ENCODE measurements around the gene MLLT10.

MLLT10 gene

DNA sequence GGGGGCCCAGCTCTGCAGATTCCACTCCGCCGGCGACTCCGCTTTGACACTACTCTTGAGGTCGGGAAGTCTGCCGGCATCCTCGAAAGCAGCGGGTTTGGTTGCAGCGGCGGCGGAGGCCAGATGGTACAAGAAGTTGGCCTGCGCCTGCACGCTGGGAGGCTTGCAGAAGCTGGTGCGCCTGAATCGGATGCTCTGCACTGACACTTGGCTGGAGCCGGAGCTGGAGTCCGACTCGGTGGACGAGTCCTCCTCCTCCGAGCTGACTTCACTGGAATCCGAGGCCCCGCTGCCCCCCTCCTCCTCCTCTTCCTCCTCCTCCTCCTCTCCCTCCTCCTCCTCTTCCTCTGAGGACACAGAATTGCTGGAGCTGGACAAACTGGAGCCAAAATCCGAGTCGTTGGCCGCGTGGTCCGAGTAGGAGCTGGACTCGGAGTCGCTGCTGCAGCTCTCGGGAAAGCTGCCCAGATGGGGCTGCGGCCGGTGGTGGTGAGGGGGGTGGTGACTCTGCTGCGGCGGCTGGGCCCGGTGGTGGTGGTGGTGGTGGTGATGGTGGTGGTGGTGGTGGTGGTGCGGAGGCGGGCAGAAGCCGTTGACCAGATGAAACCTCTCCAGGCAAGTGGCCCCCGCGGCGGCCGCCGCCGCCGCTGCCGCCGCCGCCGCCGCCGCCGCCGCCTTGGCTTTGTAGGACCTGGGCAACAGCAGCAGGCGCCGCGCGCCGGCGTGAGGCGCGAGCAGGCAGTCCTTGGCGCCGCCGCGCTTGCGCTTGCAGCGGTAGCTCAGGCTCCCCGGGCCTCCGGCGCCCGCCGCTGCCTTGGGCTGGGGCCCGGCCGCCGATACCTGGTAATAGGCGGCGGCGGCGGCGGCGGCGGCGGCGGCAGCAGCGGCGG, 17.5 kb upstream of the MLLT10 start:
- DNase-seq (ENCODE audit: low read depth, low spot score): no peak

DNA sequence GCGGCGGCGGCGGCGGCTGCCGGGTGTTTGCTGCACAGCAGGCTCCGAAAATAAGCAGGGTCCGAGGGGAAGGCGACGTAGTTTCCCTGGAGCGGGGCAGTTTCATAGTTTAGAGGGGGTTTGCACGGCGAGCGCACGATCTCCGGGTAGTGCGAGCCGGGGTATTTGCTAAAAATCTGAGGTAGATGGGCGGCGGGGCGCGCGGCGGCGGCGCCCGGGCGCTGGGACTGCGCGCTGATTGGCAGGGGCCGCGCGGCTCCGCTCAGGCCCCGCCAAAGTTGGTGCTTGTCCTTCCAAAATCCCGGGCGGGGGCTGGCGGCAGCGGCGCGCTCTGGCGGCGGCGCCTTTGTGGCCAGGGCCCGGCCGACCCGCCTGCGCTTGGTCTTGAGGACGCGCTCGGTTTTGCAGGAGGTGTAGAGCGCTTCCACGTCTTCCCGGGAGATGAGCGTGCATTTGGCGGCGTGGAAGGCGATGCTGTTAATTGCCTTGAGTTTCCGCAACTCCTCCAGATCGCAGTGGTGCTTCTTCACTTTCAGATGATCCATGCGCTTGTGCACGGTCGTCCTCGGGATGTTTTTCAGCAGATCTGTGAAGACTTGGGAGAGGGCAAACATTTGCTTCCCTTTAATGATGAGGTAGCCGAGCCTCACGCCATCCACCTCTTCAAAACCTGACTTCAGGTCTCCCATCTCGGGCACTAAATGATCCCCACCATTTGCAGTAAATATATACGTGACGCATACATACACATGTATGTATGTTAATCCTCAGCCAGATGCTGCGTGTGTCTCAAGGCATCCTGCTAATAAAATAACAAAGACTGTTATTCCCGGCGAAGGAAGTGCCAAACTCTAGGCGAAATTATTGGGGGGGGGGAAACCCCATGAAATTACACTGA, 16.6 kb upstream of the MLLT10 start:
- no peak for DNase-seq (ENCODE audit: low read depth, low spot score)

DNA sequence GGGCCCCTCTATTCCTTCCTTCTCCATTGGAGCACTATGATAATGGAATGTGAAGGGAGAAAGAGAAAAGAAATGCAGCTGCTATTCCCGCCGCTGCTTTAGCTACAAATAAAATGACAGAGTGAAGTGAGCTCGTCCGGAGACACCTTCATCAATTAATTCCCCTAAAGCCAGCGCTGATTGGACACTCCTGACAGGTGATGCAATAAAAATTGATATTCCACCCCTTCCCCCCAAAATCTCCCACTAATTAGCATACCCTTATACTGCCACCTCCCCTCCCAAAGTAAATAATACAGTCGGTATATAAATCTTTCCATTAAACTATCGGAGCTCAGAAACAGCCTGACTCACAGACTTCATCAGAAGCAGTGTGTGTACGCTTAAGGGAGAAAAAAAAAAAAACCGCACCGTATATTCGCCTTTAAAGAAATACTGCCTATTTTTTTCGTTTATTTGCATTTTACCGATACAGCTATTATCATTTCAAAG, 15.8 kb upstream of the MLLT10 start:
- no peak for DNase-seq (ENCODE audit: low read depth, low spot score)

DNA sequence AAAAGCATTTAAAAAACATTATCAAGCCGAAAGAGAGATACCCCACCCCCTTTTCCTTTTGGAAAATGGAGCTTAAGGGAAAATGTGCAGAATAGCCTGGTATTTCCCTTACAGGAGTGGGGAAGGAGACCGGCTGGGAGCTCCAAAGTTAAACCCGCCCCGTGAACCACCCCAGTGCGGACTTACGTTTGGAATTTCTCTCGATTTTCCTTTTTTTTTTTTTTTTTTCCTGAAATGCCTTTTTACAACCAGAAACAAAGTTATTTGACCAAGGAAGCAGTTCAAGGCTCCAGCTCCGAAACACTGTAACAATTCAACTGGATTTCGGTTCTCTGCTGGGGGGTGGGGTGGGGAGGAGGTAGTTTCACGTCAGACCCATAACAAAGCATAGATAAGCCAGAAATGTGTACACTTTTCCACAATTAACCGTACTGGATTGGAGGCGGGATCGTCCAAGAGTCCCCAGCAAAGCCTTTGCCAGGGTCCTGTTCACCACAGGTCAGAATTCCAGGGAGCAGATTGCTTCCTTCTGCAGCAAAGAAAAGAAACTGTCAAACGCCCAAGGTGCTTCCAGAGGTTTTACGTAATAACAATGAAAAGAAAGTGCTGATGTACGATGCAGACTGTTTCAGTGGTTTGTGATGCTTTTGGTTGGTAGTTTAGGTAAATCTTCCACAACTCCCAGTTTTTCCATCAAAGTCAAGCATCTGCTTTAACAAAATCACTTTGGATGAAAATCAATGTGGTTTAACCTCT, 15.2 kb upstream of the MLLT10 start:
- no peak for DNase-seq (ENCODE audit: low read depth, low spot score)

DNA sequence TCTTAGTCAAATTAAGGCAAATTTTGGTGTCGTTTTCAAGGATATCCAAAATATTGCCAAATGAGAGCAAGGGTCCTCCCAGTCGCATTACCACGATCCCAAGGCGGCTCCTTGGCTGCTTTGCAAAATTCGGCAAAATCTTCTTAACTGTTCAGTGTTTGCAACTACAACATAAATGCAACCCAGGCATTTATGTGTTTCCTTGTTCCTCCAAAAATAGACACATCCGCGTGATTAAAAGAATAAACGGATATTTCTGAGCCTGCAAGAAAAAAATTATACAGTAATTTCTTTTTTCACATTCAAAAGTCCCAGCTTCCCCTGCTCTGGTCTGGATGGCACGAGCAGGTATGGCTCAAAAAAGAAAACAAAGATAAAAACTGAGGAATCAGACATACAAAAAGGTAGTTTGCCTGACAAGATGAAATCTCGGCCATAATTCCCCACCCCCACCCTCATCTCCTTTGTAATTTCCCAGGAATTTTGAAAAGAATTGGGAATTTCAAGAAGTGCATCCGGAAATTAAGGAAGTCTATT, 14.6 kb upstream of the MLLT10 start:
- DNase-seq (ENCODE audit: low read depth, low spot score): no peak

DNA sequence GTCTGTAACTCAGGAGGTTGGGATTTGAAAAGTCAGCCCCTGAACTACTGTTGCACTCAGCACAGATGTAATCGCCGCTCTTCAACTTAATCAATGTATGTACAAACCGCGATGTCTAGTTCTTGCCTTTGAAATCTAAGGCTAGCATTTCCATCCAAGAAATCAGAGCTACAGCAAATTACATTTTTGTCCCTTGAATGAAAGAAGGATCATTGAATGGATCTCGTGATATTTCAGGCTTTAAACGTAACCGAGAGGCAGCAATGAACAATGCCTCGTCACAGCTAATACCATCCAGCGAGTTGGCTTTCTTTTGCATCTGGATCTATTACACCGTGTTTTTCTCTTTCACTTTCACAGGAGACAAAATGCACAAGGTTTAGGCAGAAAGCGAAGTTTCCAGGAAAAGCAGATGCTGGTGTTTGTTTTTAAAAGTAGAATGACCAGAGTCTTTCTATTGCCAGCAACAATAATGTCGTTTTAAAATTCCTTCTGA, 14.0 kb upstream of the MLLT10 start:
- no peak for DNase-seq (ENCODE audit: low read depth, low spot score)

DNA sequence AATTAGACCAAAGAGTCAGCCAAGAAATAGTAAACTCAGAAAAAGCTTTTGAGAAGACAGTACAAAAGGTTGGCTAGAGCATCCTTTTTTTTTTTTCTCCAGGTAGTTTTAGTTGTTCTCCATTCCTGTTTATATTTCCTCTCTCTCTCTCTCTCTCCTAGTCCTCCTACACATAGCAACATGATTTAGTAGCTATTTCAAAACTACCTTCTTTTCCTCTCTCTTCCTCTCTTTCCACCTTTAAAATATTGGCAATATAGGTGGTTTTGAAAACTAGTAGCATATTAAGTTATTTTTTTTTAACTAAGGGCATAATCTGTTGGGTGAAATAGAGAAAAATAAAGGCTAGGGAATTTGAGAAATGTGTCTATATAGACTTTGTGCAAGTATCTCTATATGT, 13.5 kb upstream of the MLLT10 start:
- DNase-seq (ENCODE audit: low read depth, low spot score): no peak

DNA sequence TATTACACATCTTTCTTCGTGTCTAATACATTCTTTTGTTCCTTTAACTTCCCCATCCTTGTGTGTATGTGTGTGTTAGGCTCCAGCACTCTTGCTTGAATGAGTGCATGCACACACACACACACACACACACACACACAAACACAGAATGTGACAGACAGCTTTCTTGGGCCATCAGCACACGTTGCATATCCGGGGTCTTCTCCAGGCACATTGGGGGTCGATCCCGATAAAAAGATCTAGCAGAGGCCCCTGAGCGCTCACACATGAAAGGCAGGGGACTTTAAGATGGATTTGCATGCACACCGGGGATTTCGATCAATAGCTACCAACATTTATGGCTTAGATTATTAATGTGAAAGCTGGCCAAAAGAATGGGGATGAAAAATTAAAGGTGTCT, 13.1 kb upstream of the MLLT10 start:
- DNase-seq (ENCODE audit: low read depth, low spot score): no peak

DNA sequence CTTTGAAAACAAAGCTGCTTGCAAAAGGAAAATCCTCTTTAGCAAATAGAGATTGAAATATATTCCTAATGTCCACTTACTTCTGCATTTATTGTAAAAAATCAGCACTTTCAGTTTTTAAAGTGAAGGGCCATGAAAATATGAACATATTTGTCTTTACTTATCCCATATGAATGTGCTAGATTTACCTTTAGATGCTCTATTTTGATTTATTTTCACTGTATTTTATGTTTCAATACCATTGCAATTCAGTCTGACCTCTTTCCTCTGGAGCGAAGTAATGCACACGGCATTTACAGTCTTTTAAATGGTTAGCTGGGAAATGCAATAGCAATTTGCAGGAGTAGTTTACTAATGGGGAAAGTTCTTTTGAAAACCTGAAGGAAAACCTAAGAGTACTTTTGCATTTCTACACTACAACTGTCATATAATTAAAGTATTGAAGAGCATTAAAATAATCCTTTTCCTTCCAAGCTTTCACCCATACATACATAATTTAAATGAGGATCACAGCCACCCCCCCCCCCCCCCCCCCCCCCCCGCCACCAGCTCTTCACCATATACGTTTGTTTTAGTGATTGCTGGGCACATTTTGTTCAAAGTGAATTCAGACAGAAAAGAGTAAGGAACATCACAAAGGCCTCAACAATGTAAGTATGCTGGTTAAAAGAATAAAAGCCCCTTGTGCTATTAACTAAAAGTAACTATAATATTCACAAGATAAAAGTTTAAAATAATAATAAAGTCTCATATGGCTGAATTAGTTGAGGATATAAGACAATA, 12.1 kb upstream of the MLLT10 start:
- DNase-seq (ENCODE audit: low read depth, low spot score): no peak

DNA sequence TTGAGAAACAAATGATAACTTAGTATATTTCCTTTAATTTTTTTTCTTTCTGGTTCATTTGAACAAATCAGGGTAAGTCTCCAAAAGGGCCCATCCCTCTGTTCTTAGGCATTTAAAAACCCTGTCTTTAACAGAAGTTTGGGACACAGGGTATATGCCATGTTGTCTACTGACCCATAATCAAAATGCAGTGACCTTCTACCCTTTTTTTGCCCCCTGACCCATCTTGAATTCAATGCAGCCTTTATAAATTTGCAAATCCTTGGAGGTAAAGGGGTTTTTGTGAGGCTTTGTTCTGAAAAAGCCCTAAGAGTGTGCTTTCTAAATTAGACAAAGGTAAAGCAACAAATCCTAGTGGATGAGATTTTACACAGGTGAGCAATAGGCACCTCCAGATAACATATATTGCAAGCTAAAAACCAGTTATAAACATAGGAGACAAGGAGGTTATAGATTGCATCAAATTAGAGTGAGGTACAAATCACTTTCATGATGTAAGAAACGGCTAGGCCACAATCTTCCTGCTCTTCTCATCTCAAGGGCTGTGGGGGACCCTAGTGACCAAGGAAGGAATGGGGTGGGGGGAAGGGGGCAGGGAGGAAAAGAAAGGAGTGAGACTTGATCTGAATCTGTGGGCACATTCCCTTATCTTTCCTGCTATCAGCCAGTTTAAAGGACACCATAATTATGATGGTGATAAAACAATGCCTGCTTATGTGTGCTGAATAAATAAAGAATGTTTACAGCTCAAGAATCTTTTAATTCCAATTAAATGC, 11.2 kb upstream of the MLLT10 start:
- no peak for DNase-seq (ENCODE audit: low read depth, low spot score)

DNA sequence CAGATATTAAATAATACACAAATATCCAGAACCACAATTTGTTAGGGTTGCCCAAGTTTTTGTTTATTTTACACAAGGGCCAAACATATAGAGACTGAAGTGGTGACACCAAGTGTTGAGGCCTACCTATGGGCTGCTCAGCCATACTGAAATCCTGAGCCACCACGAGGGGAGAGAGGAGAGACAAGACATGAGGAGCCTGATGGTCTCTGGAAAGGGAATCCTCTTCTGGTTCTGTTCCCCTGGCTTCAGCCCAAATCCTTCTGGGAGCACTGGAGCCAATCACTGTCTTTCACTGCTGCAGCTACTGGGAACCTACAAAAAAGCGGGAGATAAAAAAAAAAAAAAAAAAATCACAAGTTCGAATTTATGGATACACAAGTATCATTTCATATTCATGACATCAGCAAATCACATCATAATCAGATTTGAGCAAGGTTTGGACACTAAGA, 10.4 kb upstream of the MLLT10 start:
- DNase-seq (ENCODE audit: low read depth, low spot score): no peak

DNA sequence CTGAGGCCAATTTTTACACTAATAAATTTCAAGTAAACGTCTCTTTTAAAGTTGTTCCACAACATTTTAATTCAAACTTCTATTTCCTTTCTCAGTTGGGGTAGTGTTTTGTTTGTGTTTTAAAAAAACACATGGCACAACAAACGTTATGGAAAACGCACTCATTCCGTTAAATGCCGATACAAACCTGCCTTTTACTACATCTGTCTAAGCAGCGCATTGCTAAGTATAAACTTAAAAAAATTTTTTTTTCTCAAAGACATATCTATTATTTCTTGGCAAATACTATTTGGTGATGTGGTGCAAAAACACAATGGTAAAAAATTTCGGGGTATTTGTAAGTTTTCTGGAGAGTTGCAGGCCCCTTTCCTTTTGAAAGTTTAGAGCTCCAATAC, 9.9 kb upstream of the MLLT10 start:
- DNase-seq (ENCODE audit: low read depth, low spot score): no peak

DNA sequence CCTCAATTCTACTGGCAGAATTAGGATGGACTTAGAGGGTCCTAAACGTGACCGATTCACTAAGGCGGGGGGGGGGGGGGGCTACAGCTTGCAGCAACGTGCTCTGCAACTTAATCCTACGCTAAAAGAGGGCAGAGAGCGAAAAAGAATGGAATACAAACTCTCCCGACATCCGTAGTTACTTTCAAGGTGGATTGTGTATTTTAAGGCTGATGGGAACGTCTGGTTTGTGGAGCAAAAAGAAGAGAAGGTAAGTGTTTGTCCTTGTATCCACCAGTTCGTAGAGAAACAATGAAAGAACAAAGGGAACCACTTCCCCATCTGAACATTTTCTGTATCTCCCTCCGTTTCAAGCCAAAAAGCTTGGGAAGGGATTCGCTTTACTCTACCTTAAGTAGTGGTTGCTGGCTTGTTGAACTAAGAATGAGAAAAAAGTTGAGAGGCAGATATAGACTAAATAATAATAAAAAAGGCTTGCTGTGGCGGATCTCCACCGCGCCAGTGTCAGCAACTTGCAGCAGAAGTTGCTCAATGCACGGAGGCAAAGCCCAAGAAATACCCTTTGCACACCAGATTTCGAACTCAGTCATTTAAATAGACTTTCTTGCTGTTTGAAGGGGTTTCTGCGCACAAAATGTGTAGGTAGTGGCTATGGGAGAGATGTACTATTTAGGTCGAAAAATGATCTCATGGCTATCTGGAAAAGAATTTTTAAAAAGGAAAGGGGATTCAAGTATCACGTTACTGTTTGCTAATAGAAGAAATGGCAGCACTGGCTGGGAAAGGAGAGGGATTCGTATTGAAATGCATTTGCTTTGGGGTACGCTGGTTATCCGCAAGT, 9.3 kb upstream of the MLLT10 start:
- no peak for DNase-seq (ENCODE audit: low read depth, low spot score)

DNA sequence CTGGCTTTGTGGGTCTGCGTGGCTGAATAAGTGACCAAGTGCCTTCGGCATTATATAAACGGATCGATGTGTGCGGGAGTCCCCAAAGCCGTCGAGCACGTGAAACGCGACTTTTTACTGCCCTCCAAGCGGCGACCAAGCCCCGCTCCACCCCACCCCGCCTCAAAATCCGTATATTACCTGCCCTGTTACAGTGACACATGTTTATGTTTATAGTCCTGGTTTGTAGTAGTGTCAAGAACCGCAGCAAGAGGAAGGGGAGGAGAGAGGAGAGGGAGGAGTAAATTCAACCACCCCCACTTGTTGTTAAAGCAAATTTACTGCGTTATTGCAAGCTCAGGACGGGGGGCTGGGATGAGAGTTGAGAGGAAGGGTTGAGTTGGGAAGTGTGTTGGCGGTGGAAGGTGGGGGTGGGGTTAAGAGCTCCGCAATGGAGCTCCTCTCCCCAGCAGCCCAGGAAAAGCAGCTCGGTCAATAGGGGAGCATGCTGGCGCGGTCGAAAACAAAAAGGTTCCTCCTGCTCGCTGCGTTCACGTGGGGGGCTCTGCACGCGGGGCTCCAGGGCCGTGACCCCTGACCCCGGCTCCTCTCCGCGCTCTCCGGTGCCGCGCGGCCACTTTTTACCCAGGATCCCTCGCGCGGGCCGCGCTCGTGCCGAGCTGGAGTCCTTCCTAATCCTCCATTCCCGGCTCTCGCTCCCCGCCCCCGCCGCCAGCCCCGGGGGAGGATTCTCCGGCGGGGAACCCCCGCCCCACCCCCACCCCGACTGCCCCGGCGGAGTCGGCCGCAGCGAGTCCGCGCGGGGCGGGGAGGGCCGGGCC, 8.5 kb upstream of the MLLT10 start, which contains the start of gene SKIDA1:
TSS of gene SKIDA1 (minus strand) at position 316 of the 821 bp plus-strand sequence. CDS start 7,860 bp downstream, outside the sequence.
- DNase-seq (ENCODE audit: low read depth, low spot score): peak; percentile 26

DNA sequence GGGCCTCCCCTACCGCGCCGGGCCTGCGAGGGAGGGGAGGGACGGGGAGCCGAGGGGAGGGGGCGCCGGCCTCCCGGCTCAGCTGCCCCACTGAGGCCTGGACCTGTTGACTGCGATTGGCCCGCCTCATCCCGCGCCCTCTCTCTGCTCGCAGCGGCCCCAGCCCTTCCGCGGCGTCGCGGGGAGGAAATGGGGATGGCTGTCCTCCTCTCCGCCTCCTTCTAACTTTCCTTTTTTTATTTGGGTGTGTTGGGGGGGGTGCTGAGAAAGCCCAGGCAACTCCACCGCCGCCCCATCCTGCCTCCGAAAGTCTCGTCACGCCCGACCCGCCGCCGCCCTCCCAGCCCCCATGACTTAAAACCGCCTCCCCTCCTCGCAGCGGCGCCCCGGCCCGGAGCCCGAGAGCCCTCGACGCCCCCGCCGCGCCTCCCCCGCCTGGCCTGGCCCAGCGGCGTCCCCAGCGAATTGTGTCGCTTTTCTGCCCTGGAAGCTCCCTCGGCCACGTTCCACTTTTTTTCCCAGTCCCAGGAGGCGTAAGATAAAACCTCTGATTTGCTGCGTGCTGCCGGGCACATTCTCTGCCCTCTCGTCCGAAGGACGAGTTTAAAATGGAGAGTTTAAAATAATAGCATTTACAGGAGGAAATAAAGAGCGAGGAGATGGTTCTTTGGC, 7.7 kb upstream of the MLLT10 start:
- DNase-seq (ENCODE audit: low read depth, low spot score): no peak

DNA sequence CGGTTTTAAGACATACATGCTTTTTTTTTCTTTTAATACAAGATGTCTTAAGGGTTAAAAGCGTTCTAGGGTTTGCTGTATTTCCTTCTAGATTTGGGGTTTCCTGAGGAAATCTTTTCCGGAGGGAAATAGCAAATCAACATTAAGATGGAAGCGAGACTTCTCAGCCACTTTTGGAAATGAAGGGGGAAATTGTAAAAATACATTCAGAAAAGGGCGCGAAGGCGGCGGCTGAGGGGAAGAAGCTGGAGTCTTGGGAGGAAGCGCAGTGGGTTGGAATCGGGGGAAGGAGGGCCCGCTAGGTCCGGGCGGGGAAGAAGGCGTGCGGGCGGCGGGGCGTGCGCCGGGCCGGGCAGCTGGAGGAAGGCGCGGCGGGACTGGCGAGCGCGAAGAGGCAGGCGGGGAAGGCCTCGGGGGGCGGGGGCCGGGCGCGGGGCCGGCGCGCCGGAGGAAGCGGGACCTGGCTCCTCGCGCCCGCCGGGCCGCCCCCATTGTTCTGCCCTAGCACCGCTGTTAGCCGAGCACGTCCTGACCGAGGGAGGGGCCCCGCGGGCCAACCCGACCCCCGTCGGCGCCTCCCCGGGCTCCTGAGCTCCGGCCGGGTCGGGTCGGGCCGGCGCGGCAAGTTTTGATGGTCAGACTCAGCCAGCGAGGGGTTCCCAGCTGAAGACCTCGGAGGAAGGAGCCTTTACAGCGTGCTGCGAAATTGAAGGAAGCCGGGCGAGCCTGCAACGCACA, 7.0 kb upstream of the MLLT10 start:
- no peak for DNase-seq (ENCODE audit: low read depth, low spot score)
